OCI-LY7 (cell line): ENCODE results near the gene SNX6. TPM values are rescaled to one million over a fixed set of nuclear protein-coding genes. Genes with fewer than 3 reads are reported as not detected.

ENCODE experiments used
- BruUV-seq: library from RNA; stranded (reverse); fragments of 400-500 nt; replicated peaks from 2 replicates; lab custom pipeline; 2021; lab: Mats Ljungman, UMichigan
- CTCF ChIA-PET: fragments of 300-600 bp; sonication (Branson Sonifier 250); formaldehyde crosslinking; loops from one replicate; lab custom pipeline; 2022; ENCODE audit warnings: antibody characterized with exemption; ENCODE audit not compliant: unreplicated experiment; lab: Charles Lee
- POLR2A ChIA-PET: fragments of 300-600 bp; sonication (Branson Sonifier 250); formaldehyde crosslinking; loops from one replicate; lab custom pipeline; 2022; ENCODE audit warnings: antibody characterized with exemption; lab: Charles Lee
- DNase-seq: peaks from one replicate; pipeline ENCODE4 v3.0.0-alpha.2; 2015; ENCODE audit warnings: low spot score
- H2AFZ ChIP-seq: fragments of 200-600 bp; sonication (generic), shearing (Covaris generic); 2 replicates; pipeline ENCODE4 v1.6.1; 2014; ENCODE audit warnings: mild to moderate bottlenecking, antibody characterized with exemption, low read length, moderate library complexity
- H3K27ac ChIP-seq: fragments of 200-600 bp; sonication (generic); 2 replicates; pipeline ENCODE4 v1.5.1; 2014; ENCODE audit warnings: mixed run types, low read depth, mild to moderate bottlenecking, moderate library complexity, low read length, inconsistent platforms; ENCODE audit not compliant: poor library complexity, severe bottlenecking
- H3K36me3 ChIP-seq: fragments of 200-600 bp; sonication (generic); 2 replicates; pipeline ENCODE4 v1.6.1; 2014; ENCODE audit warnings: mild to moderate bottlenecking, antibody characterized with exemption, low read length, moderate library complexity, mixed read lengths; ENCODE audit not compliant: insufficient read depth
- H3K4me1 ChIP-seq: fragments of 200-600 bp; sonication (generic); 2 replicates; pipeline ENCODE4 v1.5.1; 2014; ENCODE audit warnings: mild to moderate bottlenecking, low read length; ENCODE audit not compliant: insufficient read depth, poor library complexity, severe bottlenecking
- H3K4me2 ChIP-seq: fragments of 200-600 bp; sonication (generic); 2 replicates; pipeline ENCODE4 v1.6.1; 2014; ENCODE audit warnings: mild to moderate bottlenecking, low read length
- H3K4me3 ChIP-seq: fragments of 200-600 bp; sonication (generic); 2 replicates; pipeline ENCODE4 v1.5.1; 2014; ENCODE audit warnings: mild to moderate bottlenecking, low read depth, low read length; ENCODE audit not compliant: poor library complexity, severe bottlenecking
- H3K79me2 ChIP-seq: fragments of 200-600 bp; sonication (generic); 2 replicates; pipeline ENCODE4 v1.6.1; 2016; ENCODE audit warnings: low read depth, mild to moderate bottlenecking, low read length, moderate library complexity, mixed read lengths; ENCODE audit not compliant: insufficient read depth
- H3K9me2 ChIP-seq: fragments of 200-600 bp; sonication (generic); 2 replicates; pipeline ENCODE4 v1.6.1; 2016; ENCODE audit warnings: mild to moderate bottlenecking, low read length, mixed read lengths; ENCODE audit not compliant: insufficient read depth
- H3K9me3 ChIP-seq: fragments of 200-600 bp; sonication (generic); 2 replicates; pipeline ENCODE4 v1.6.1; 2014; ENCODE audit warnings: mild to moderate bottlenecking, mixed run types, low read length, mixed read lengths
- H4K20me1 ChIP-seq: fragments of 200-600 bp; sonication (generic); 2 replicates; pipeline ENCODE4 v1.6.1; 2014; ENCODE audit warnings: mild to moderate bottlenecking, antibody characterized with exemption, low read length, moderate library complexity, mixed read lengths; ENCODE audit not compliant: insufficient read depth
- CTCF ChIP-seq: fragments of 200-600 bp; sonication (generic); conservative IDR thresholded peaks from 2 replicates; pipeline ENCODE4 v1.5.1; 2014; ENCODE audit warnings: mild to moderate bottlenecking, antibody characterized with exemption, low read length, moderate library complexity, mixed read lengths
- EZH2phosphoT487 ChIP-seq: fragments of 200-600 bp; sonication (generic); IDR thresholded peaks from 2 replicates; pipeline ENCODE4 v1.6.1; 2018; ENCODE audit warnings: low read depth, borderline replicate concordance, mild to moderate bottlenecking, mixed run types, antibody characterized with exemption, low read length, moderate library complexity, mixed read lengths
- intact Hi-C: fragments of 100-400 bp; cut with micrococcal nuclease; formaldehyde crosslinking; loops from one replicate; pipeline ENCODE4 v1.10.0; 2022; ENCODE audit not compliant: unreplicated experiment
- total RNA-seq, 2 experiments: library from RNA; depleted of rRNA in 1 of 2; stranded (reverse); fragments of >200 nt in 1 of 2; shearing (Covaris generic) in 1 of 2; gene quantifications; 2 replicates each; pipeline ENCODE4 v1.2.3, GENCODE V29; 2014 to 2022

The SNX6 gene
- total RNA-seq, 2 experiments from 2014 or later, result 33.4 to 57.6 TPM

- Histone ChIP-seq H3K4me3 (no peak overlapping the region), H3K79me2 (peaks cover 23% of the 10 kb centered on the region; the same call in 1 of the 2 replicates), H3K4me1 (peaks cover under 1% of the 10 kb centered on the region)
These were observed 6.4 kb downstream of the SNX6 start for GRCh38 chr14:34623506-34623905.

GRCh38 chr14:34620839-34621238 is 9.1 kb downstream of the SNX6 start:
- intact Hi-C loops, result no loop called here
- Histone ChIP-seq H3K4me2 (no peak overlapping the region), H2AFZ (no peak overlapping the region), H3K27ac (no peak overlapping the region), H3K4me1 (no peaks in the 10 kb centered on the region), H3K79me2 (peaks cover 3% of the 10 kb centered on the region; the same call in 1 of the 2 replicates), H4K20me1 (no peaks in the 10 kb centered on the region), H3K9me2 (no peaks in the 10 kb centered on the region), H3K36me3 (peaks cover 59% of the 10 kb centered on the region), H3K4me3 (no peak overlapping the region), H3K9me3 (no peaks in the 10 kb centered on the region)
- ChIA-PET CTCF (no interaction called here), POLR2A (interaction anchor here (1.0 kb wide), 1 partner anchor 30 kb away, joined by 4 read pairs; no protein-coding TSS in a partner anchor)
- DNase-seq, result no peak
- no TSS peak for BruUV-seq
- no peak for TF ChIP-seq EZH2phosphoT487
- TF ChIP-seq CTCF, result no peak

More at GRCh38 chr14:34623506-34623905, 6.4 kb downstream of the SNX6 start:
- ChIA-PET POLR2A (no interaction called here), CTCF (no interaction called here)
- H3K27ac ChIP-seq, result no peak overlapping the region
- no peaks in the 10 kb centered on the region for H4K20me1 ChIP-seq
- no peaks in the 10 kb centered on the region for H3K9me2 ChIP-seq
- no peak overlapping the region for H2AFZ ChIP-seq
- TF ChIP-seq CTCF, result no peak
- TF ChIP-seq EZH2phosphoT487, result no peak
- intact Hi-C loops, result no loop called here
- DNase-seq, result no peak
- no peaks in the 10 kb centered on the region for H3K9me3 ChIP-seq
- BruUV-seq, result no TSS peak
- H3K36me3 ChIP-seq, result peaks cover 39% of the 10 kb centered on the region
- H3K4me2 ChIP-seq, result no peak overlapping the region

GRCh38 chr14:34620115-34620514 is 9.8 kb downstream of the SNX6 start:
- H3K9me3 ChIP-seq, result no peaks in the 10 kb centered on the region
- intact Hi-C loops, result no loop called here
- H3K4me3 ChIP-seq, result no peak overlapping the region
- H3K4me2 ChIP-seq, result no peak overlapping the region
- no TSS peak for BruUV-seq
- TF ChIP-seq CTCF (no peak), EZH2phosphoT487 (no peak)
- peaks cover 59% of the 10 kb centered on the region for H3K36me3 ChIP-seq
- no peaks in the 10 kb centered on the region for H3K9me2 ChIP-seq
- ChIA-PET POLR2A (no interaction called here), CTCF (no interaction called here)
- H3K27ac ChIP-seq, result no peak overlapping the region
- no peak for DNase-seq
- H4K20me1 ChIP-seq, result no peaks in the 10 kb centered on the region
- no peaks in the 10 kb centered on the region for H3K79me2 ChIP-seq
- H2AFZ ChIP-seq, result no peak overlapping the region
- H3K4me1 ChIP-seq, result no peaks in the 10 kb centered on the region
